Daoy (cell line): ENCODE data around the gene PTPN3. TPM values are rescaled to one million over a fixed set of nuclear protein-coding genes. Genes with fewer than 3 reads are reported as not detected.
"Not testable (repeated sequence)": the region's sequence is repeated elsewhere in the genome, so short reads cannot be mapped to it uniquely, and the experiment has no call there.

Source experiments
- DNase-seq: peaks from one replicate; pipeline ENCODE4 v3.0.0-alpha.2; 2015; ENCODE audit warnings: low read depth
- total RNA-seq: library from RNA; depleted of rRNA; stranded (reverse); fragments of >200 nt; shearing (Covaris generic); gene quantifications from 2 replicates; pipeline ENCODE4 v1.2.3, GENCODE V29; 2014; rRNA removed

The PTPN3 gene
- total RNA-seq, 1 experiment from 2014 or later, result 10.4 TPM

DNA sequence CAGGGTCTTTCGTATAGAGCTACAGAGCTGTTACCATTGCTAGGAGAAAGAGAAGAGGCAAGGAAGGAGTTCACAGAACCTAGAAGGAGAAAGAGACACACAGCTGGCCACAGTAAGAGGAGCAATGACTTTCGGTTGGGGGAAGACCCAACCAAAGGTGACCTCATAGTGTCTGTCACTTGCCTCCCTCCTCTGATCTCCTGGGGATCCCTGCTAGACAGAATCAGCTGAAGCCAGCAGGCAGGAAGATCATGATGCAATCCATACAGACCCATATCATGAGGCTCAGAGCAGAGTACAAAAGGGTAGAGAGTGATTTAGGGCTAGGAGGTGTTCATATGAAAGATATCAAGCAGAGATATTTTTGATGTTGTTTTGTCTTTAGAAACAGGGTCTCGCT is 151.2 kb downstream of the PTPN3 start:
- no peak for DNase-seq

DNA sequence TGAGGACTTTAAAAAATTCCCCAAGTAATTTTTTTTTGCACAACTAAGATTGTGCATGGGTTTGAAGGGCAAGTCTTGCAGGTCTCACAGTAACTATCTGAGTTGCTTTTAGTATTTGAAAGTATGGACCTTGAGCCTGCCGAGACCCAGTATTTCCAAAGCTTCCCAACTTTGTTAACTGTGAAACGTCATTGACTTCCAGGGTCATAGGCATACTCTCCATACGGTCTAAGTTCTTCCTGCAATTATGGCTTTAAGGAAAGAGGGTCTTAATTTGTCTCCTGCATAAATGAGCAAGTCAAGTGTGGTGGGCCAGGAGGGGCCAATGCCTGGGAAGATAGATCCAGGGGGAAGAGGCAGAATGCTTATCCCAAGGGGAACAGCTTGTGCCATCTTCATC is 153.2 kb downstream of the PTPN3 start:
- no peak for DNase-seq

DNA sequence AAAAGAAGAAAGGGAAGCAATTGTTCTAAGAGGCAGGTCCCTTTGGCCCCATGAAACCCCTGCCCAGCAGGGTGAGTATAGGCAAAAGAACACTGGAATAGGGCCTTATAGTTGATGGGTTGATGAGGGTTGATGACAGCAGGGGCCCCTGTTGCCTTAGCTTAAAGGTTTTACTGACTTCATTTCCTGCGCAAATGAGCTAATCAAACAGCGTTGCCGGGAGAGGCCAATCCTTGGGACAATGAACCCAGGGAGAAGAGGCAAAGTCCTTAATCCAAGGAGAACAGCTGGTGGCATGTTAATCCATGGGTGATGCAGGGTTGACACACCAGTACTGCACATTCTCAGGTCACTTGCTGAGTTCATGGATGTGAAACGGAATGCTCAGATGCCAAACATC is 155.2 kb downstream of the PTPN3 start:
- DNase-seq, result no peak

DNA sequence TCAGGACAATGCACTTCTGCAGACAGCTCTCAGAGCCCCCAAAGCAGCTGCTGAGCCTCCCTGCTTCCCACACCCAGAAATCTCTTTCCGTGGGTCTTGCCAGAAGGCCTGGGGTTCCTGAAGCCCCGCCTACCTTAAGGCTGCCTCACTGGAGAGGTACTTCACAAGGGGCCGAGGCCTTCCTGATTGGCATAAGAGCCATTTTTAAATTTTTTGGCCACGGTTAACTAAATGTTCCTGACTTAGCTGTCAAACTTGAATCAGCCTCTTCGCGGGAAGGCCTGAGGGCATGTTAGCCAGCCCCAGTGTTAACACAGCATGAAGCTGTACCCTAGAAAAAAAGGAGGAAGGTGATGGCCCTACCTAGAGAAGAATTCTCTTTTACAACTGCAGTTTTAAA is 156.5 kb downstream of the PTPN3 start:
- DNase-seq, result no peak

DNA sequence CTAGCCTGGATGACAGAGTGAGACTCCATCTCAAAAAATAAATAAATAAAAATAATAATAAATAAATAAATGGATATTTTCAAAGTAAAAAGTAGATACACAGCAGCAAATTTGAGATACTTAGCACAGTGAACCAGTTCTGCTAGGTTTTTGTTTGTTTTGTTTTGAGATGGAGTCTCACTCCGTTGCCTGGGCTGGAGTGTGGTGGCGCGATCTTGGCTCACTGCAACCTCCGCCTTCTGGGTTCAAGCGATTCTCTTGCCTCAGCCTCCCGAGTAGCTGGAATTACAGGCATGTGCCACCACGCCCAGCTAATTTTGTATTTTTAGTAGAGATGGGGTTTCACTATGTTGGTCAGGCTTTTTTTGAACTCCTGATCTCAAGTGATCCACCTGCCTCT is 157.1 kb downstream of the PTPN3 start:
- not testable (repeated sequence) for DNase-seq

DNA sequence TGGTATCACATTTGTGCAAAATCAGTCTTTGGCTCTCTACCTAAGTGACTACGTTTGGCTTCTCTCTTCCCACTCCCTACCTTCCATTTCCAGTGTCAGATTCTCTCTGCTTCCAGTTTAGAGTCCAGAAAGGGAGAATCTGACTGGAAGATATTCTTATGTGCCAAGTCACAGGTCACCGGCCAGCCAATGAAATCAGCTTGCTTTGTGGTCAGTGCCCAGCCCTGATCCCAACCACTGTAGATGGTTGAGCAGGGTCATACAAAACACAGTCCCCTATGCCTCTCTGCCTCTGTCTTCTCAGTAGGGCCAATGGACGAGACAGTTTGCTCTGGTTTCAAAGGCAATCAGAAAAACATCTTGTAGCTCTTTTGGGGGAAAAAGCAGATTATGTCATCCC is 161.7 kb downstream of the PTPN3 start:
- no peak for DNase-seq

DNA sequence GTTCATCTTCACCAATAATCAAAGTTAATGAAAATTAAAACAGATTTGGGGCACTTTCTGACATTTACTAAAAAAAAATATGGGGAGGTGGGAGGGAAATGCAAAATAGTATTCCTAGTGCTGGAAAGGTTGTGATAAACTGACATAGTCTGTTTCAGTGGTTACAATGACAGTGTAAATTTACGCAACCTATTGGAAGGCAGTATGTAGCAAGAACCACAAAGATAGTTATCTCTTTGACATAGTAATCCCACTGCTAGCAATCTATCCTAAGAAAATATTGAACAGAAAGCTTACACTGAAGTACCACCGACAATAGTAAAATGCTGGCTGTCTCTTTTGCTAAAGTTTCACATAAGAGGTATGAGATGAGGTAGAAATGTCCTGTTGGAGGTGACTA is 162.2 kb downstream of the PTPN3 start:
- DNase-seq, result no peak

DNA sequence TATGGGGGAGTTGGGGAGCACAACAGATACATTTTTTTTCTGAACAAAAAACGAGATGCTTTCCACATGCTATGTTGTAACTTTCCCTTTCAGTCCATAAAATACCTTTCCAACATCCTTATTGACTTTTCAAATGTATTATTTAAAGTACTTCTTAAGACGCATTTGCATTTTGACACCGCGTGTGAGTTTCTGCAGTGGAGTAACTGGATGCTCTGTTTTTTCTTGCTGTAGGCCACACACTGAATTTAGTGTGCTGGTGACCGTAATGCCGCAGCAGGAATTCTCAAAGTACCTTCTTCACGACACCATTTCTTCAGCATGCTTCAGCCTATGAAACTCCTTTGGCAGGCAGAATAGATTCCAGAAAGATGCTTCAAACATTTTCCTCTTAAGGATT is 163.0 kb downstream of the PTPN3 start:
- no peak for DNase-seq

DNA sequence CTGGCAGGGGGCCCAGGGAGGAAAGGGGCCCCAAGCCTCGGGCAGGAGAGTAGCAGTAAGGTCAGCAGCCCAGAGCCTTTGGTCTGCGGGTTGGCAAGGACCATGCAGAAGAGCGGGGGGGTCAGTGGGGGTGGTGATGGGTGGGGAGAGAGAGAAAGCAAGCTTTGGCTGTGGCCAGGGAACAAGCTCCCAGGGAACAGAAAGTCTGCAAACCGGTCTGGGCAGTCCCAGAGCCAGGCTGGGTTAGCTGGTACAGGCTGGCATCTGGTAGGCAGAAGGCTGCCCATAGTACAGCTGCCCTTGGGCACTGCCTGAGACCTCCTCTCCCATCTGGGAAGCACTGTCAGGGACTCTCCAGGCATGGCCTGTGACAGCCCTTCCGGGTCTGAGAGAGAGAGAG is 166.8 kb downstream of the PTPN3 start:
- no peak for DNase-seq

DNA sequence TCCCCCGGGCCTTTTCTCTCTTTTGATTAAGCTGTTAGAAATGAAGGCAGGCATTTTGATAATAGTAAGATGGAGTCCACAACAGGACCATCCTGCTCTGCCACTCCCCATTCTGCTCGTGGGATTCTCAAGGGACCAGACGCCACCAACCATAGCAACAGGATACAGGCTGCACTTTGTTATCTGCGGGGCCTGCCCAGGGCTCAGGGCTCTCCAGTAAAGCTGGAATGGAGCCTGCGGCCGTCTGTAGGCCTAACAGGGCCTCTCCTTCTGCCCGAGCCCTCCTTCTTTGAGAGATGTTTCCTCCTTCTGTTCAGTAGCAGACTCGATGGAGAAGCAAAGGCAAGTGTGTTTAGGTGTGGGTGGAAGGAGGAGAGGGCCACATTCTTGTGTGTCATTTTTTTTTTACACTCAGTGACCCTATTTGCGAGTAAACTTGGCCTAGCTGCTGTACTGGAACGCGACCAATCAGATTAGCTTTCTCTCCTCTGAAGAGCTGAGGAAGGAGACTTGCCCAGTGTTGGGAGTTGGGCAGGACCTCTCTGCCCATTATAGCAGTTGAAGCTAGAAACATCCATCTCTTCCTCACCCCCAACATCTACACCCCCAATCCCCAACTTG is 168.4 kb downstream of the PTPN3 start:
- DNase-seq, result peak; percentile 72

DNA sequence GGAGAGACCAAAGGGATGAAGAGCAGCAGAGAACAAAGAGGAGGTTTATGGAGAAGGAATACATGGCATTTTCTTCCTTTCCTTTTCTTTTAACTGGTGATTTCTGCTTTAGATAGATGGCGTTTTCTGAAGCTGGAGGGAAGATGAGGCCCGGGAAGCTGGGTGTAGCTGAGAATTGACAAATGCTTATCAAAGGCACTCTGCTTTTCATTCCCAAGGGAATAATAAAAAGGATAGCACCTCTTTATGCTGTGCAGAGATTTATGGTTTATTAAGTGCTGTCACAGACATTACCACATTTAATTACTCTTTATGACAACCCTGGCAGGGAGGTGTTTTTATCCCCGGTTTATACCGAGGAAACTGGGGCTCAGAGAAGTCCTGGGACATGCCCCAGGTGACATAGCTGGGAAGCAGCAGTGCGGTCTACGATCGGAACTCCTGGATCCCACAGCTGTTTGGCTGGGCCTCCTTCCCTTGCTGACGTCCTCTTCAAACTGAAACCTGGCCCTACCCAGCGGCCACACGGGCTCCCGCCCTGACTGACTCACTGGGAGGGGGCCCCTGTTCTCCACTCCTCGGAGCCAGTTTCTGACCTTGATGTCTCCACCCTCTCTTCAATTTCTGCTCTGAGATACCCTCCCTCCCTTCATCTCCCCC is 169.0 kb downstream of the PTPN3 start:
- DNase-seq, result peak; percentile 93

Other genes starting within 250 kb of the PTPN3 start
- 12.9 and 14.0 TPM in 2 replicates for gene EPB41L4B, start 177.2 kb downstream of the PTPN3 start, total RNA-seq